Keratinocyte (primary cell): Measurements from ENCODE around the gene SEMA3A. TPM values are rescaled to one million over a fixed set of nuclear protein-coding genes. Genes with fewer than 3 reads are reported as not detected.

Source experiments
- DNase-seq: peaks from one replicate; pipeline ENCODE4 v3.0.0-alpha.2; 2011; ENCODE audit warnings: low read depth, missing footprints, low spot score
- FAIRE-seq: peaks from 2 replicates; lab custom pipeline; 2011; peaks lifted over from hg19 to GRCh38; lab: Jason Lieb, UNC
- H2AFZ ChIP-seq: 2 replicates; pipeline ENCODE4 v1.6.0; 2012; ENCODE audit warnings: low read length, control low read depth, inconsistent platforms; ENCODE audit not compliant: control insufficient read depth
- H3K27ac ChIP-seq: 2 replicates; pipeline ENCODE4 v1.5.1; 2011; ENCODE audit warnings: low read length; ENCODE audit not compliant: control insufficient read depth, insufficient read depth
- H3K27me3 ChIP-seq: 3 replicates; pipeline ENCODE4 v1.6.0; 2011; ENCODE audit warnings: low read length; ENCODE audit not compliant: control insufficient read depth, insufficient read depth; ENCODE audit errors: extremely low read depth
- H3K36me3 ChIP-seq, 2 experiments: 2 replicates in 1 of 2; 3 replicates in 1 of 2; pipeline ENCODE4 v1.5.1; 2011; ENCODE audit warnings: low read length in 2 of 2, mild to moderate bottlenecking in 1 of 2; ENCODE audit not compliant: control insufficient read depth in 2 of 2, insufficient read depth in 2 of 2; ENCODE audit errors: extremely low read depth in 1 of 2
- H3K4me1 ChIP-seq: 3 replicates; pipeline ENCODE4 v1.5.1; 2011; ENCODE audit warnings: low read length; ENCODE audit not compliant: control insufficient read depth, insufficient read depth; ENCODE audit errors: extremely low read depth
- H3K4me2 ChIP-seq: 3 replicates; pipeline ENCODE4 v1.6.0; 2011; ENCODE audit warnings: low read depth, low read length; ENCODE audit not compliant: control insufficient read depth, insufficient read depth; ENCODE audit errors: extremely low read depth
- H3K4me3 ChIP-seq, 3 experiments: fragments of 200-600 bp in 1 of 3; sonication (generic) in 1 of 3; 2 replicates in 2 of 3; 3 replicates in 1 of 3; pipeline ENCODE4 v1.5.1; 2011 to 2016; ENCODE audit warnings: low read length in 3 of 3, mild to moderate bottlenecking in 3 of 3, control low read depth in 2 of 3, inconsistent platforms in 1 of 3, low read depth in 1 of 3, mixed read lengths in 1 of 3, mixed run types in 1 of 3, moderate library complexity in 1 of 3; ENCODE audit not compliant: control insufficient read depth in 2 of 3, insufficient read depth in 2 of 3; ENCODE audit errors: extremely low read depth in 1 of 3
- H3K79me2 ChIP-seq: 2 replicates; pipeline ENCODE4 v1.6.0; 2012; ENCODE audit warnings: low read length; ENCODE audit not compliant: control insufficient read depth, insufficient read depth
- H3K9ac ChIP-seq: 3 replicates; pipeline ENCODE4 v1.6.0; 2011; ENCODE audit warnings: low read length; ENCODE audit not compliant: control insufficient read depth, insufficient read depth; ENCODE audit errors: extremely low read depth
- H3K9me1 ChIP-seq: 3 replicates; pipeline ENCODE4 v1.6.0; 2011; ENCODE audit warnings: low read length; ENCODE audit not compliant: control insufficient read depth, insufficient read depth; ENCODE audit errors: extremely low read depth
- H3K9me3 ChIP-seq: 2 replicates; pipeline ENCODE4 v1.5.1; 2012; ENCODE audit warnings: low read depth, low read length; ENCODE audit not compliant: control insufficient read depth
- H4K20me1 ChIP-seq: 3 replicates; pipeline ENCODE4 v1.6.0; 2011; ENCODE audit warnings: low read length; ENCODE audit not compliant: control insufficient read depth, insufficient read depth; ENCODE audit errors: extremely low read depth
- CTCF ChIP-seq, 3 experiments: IDR thresholded peaks in 1 of 3; conservative IDR thresholded peaks in 1 of 3; optimal IDR thresholded peaks in 1 of 3; 2 replicates in 2 of 3; 3 replicates in 1 of 3; pipeline versions ENCODE3 to v1.5.1; 2011; ENCODE audit warnings: low read length in 3 of 3, mild to moderate bottlenecking in 3 of 3, moderate library complexity in 2 of 3, control low read depth in 1 of 3, inconsistent platforms in 1 of 3; ENCODE audit not compliant: insufficient read depth in 2 of 3; ENCODE audit errors: extremely low read depth in 1 of 3
- EZH2 ChIP-seq: IDR thresholded peaks from one replicate; pipeline ENCODE4 v1.6.1; 2012; ENCODE audit warnings: inconsistent platforms, mild to moderate bottlenecking, low read length, moderate library complexity
- dilution Hi-C: fragments of 300-500 bp; cut with MboI; formaldehyde crosslinking; loops from one replicate; pipeline ENCODE4 v1.7.0; 2020; ENCODE audit warnings: low sequenced_read_pairs; ENCODE audit not compliant: extremely low pct_ligation_motif_present
- polyA plus RNA-seq, 5 experiments: library from polyadenylated mRNA; depleted of rRNA in 3 of 5; stranded (reverse) in 3 of 5; stranded (forward) in 1 of 5; unstranded in 1 of 5; fragments of >200 nt; gene quantifications; 1 replicate in 1 of 5; 2 replicates in 3 of 5; 3 replicates in 1 of 5; pipeline versions ENCODE4 v1.2.1 to v1.2.3, GENCODE V29; 2011 to 2012; ENCODE audit warnings: missing spikeins in 2 of 5, low read depth in 1 of 5, low replicate concordance in 1 of 5

Gene SEMA3A
- polyA plus RNA-seq, 1 donor (not counting 4 experiments of a cell fraction or from before 2014, with no cell fraction given): 2.1 TPM

GRCh38 chr7:84112771-84113170 is 81.8 kb downstream of the SEMA3A start:
- Histone ChIP-seq H3K27me3 (no peaks in the 10 kb centered on the region), H3K79me2 (no peaks in the 10 kb centered on the region), H3K9ac (no peak overlapping the region), H3K9me3 (no peaks in the 10 kb centered on the region), H3K4me2 (no peak overlapping the region), H2AFZ (no peak overlapping the region), H3K4me1 (peaks cover 5% of the 10 kb centered on the region), H3K4me3 (no peak overlapping the region), H3K36me3 (no peaks in the 10 kb centered on the region), H3K9me1 (no peaks in the 10 kb centered on the region), H4K20me1 (no peaks in the 10 kb centered on the region), H3K27ac (no peak overlapping the region)
- FAIRE-seq (no peak), DNase-seq (no peak)
- TF ChIP-seq CTCF (optimal IDR thresholded peaks at IDR 0.05 in 1 of 3, IDR thresholded peaks at IDR 0.05 in 1 of 3, conservative IDR thresholded peaks at IDR 0.05 in 1 of 3; ENCODE audit: extremely low read depth in 1 of 3, insufficient read depth in 2 of 3, low read length in 3 of 3) (no peak), EZH2 (no peak)
- dilution Hi-C loops: no loop called here

- DNase-seq (no peak), FAIRE-seq (no peak)
- no peaks in the 10 kb centered on the region for H3K79me2 ChIP-seq
- H3K9me3 ChIP-seq: no peaks in the 10 kb centered on the region
- H3K4me3 ChIP-seq: no peak overlapping the region
- H2AFZ ChIP-seq: no peak overlapping the region
- TF ChIP-seq EZH2 (no peak), CTCF (optimal IDR thresholded peaks at IDR 0.05 in 1 of 3, IDR thresholded peaks at IDR 0.05 in 1 of 3, conservative IDR thresholded peaks at IDR 0.05 in 1 of 3; ENCODE audit: extremely low read depth in 1 of 3, insufficient read depth in 2 of 3, low read length in 3 of 3) (no peak)
- no peak overlapping the region for H3K27ac ChIP-seq
- H3K27me3 ChIP-seq: no peaks in the 10 kb centered on the region
- no peak overlapping the region for H3K4me2 ChIP-seq
- no peaks in the 10 kb centered on the region for H3K9me1 ChIP-seq
- dilution Hi-C loops: no loop called here
- no peaks in the 10 kb centered on the region for H4K20me1 ChIP-seq
- H3K36me3 ChIP-seq: no peaks in the 10 kb centered on the region
- peaks cover 5% of the 10 kb centered on the region for H3K4me1 ChIP-seq
- H3K9ac ChIP-seq: no peak overlapping the region
Measured at GRCh38 chr7:84111842-84112241, 82.7 kb downstream of the SEMA3A start.
